Measurements from ENCODE around the gene ZMIZ2.
A peak's percentile ranks its signal among the peaks of the same experiment; 100 is the strongest.

ZMIZ2 gene

GRCh38 chr7:44756904-44757303, 8.3 kb downstream of the ZMIZ2 start:
- no peak for DNase-seq

- DNase-seq, result no peak
Measured at GRCh38 chr7:44757311-44757710, 8.7 kb downstream of the ZMIZ2 start.

GRCh38 chr7:44757739-44758138, 9.1 kb downstream of the ZMIZ2 start:
- no peak for DNase-seq

GRCh38 chr7:44759246-44759645, 10.6 kb downstream of the ZMIZ2 start:
- no peak for DNase-seq

- DNase-seq, result no peak
Measured at GRCh38 chr7:44760034-44760580, 11.5 kb downstream of the ZMIZ2 start.

- no peak for DNase-seq
Measured at GRCh38 chr7:44761207-44762161, 12.8 kb downstream of the ZMIZ2 start.

- no peak for DNase-seq
Measured at GRCh38 chr7:44762300-44762699, 13.7 kb downstream of the ZMIZ2 start.

GRCh38 chr7:44762726-44763522, 14.3 kb downstream of the ZMIZ2 start:
- no peak for DNase-seq

GRCh38 chr7:44764081-44764480, 15.4 kb downstream of the ZMIZ2 start:
- no peak for DNase-seq

- no peak for DNase-seq
Measured at GRCh38 chr7:44764665-44765578, 16.3 kb downstream of the ZMIZ2 start.

GRCh38 chr7:44765579-44766415, 17.1 kb downstream of the ZMIZ2 start:
- no peak for DNase-seq

- DNase-seq, result no peak
Measured at GRCh38 chr7:44766416-44766801, 17.8 kb downstream of the ZMIZ2 start.

- DNase-seq, result no peak
Measured at GRCh38 chr7:44767134-44767911, 18.7 kb downstream of the ZMIZ2 start.

- no peak for DNase-seq
Measured at GRCh38 chr7:44767912-44768627, 19.4 kb downstream of the ZMIZ2 start.

- DNase-seq, result no peak
Measured at GRCh38 chr7:44768628-44769371, 20.2 kb downstream of the ZMIZ2 start.

GRCh38 chr7:44769376-44769775, 20.7 kb downstream of the ZMIZ2 start:
- no peak for DNase-seq

- peak; percentile 28 for DNase-seq
Measured at GRCh38 chr7:44769776-44770294, 21.2 kb downstream of the ZMIZ2 start.

GRCh38 chr7:44771358-44771757, 22.7 kb downstream of the ZMIZ2 start:
- no peak for DNase-seq

- no peak for DNase-seq
Measured at GRCh38 chr7:44772440-44772839, 23.8 kb downstream of the ZMIZ2 start.

Data from HCEC 1CT (cell line).